ENCODE data around the gene GPC2. TPM values are rescaled to one million over a fixed set of nuclear protein-coding genes. Genes with fewer than 3 reads are reported as not detected.
"Not testable (repeated sequence)": the region's sequence is repeated elsewhere in the genome, so short reads cannot be mapped to it uniquely, and the experiment has no call there.

Gene GPC2
- total RNA-seq, 1 experiment from 2014 or later: 5.0 TPM

DNA sequence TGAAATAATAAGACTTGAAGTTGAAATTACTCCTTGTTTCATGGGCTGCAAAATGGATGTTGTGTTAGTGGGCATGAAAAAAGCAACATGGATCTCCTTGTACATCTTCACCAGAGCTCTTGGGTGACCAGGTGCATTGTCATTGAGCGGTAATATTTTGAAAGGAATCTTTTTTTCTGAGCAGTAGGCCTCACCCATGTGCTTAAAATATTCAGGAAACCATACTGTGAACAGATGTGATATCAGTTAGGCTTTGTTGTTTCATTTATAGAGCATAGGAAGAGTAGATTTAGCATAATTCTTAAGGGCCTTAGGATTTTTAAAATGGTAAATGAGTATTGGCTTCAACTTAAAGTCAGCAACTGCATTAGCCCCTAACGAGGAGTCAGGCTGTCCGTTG is 15.8 kb upstream of the GPC2 start:
- POLR2A ChIA-PET: no interaction called here
- Histone ChIP-seq H3K4me1 (no peaks in the 10 kb centered on the region), H3K27me3 (replicated peaks; ENCODE audit: control insufficient read depth, insufficient read depth, low read length) (no peaks in the 10 kb centered on the region), H3K4me3 (ENCODE audit: low read depth, low read length) (no peak overlapping the region), H3K36me3 (ENCODE audit: control insufficient read depth, insufficient read depth, low read length) (no peaks in the 10 kb centered on the region), H3K9me3 (no peaks in the 10 kb centered on the region)
- Mint-ChIP-seq H3K27me3 (ENCODE audit: insufficient read depth, unreplicated experiment) (no peaks in the 10 kb centered on the region), H3K9me3 (ENCODE audit: unreplicated experiment) (no peaks in the 10 kb centered on the region), H3K4me3 (ENCODE audit: unreplicated experiment) (no peak overlapping the region), H3K36me3 (ENCODE audit: insufficient read depth, unreplicated experiment) (peaks cover 9% of the 10 kb centered on the region), H3K4me1 (ENCODE audit: low read depth, unreplicated experiment) (peaks cover 15% of the 10 kb centered on the region), H3K27ac (ENCODE audit: unreplicated experiment) (no peak overlapping the region)
- no TSS peak for BruUV-seq (replicated peaks)
- CTCF ChIA-PET: no interaction called here
- no peak for TF ChIP-seq CTCF (IDR thresholded peaks at IDR 0.05; ENCODE audit: insufficient read depth in 1 of 2, low read depth in 1 of 2, low read length in 1 of 2, severe bottlenecking in 1 of 2, unreplicated experiment in 1 of 2)
- no peak for DNase-seq
- intact Hi-C loops (cut with micrococcal nuclease; ENCODE audit: unreplicated experiment): no loop called here

DNA sequence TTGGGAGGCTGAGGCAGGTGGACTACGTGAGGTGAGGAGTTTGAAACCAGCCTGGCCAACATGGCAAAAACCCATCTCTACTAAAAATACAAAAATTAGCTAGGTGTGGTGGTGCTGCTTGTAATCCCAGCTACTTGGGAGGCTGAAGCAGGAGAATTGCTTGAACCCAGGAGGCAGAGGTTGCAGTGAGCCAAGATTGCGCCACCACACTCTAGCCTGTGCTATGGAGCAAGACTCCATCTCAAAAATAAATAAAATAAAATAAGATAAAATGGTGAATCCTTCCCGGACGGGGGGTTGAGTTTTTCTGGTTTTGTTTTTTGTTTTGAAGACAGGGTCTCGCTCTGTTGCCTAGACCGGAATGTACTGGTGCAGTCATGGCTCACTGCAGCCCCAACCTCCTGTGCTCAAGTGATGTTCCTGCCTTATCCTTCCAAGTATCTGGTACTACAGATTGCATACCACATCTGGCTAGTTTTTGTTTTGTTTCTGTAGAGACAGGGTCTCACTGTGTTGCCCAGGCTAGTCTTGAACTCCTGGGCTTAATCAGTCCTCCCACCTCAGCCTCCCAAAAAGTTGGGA is 15.2 kb upstream of the GPC2 start:
- H3K4me3 Mint-ChIP-seq (ENCODE audit: unreplicated experiment); H3K36me3 Mint-ChIP-seq (ENCODE audit: insufficient read depth, unreplicated experiment); BruUV-seq (replicated peaks); H3K4me1 ChIP-seq; H3K27me3 ChIP-seq (replicated peaks; ENCODE audit: control insufficient read depth, insufficient read depth, low read length); POLR2A ChIA-PET; H3K27ac Mint-ChIP-seq (ENCODE audit: unreplicated experiment); H3K36me3 ChIP-seq (ENCODE audit: control insufficient read depth, insufficient read depth, low read length); DNase-seq; intact Hi-C loops (cut with micrococcal nuclease; ENCODE audit: unreplicated experiment); H3K9me3 Mint-ChIP-seq (ENCODE audit: unreplicated experiment); CTCF ChIA-PET; H3K27me3 Mint-ChIP-seq (ENCODE audit: insufficient read depth, unreplicated experiment); H3K4me3 ChIP-seq (ENCODE audit: low read depth, low read length); H3K9me3 ChIP-seq: not testable (repeated sequence)
- H3K4me1 Mint-ChIP-seq (ENCODE audit: low read depth, unreplicated experiment): peaks cover 15% of the 10 kb centered on the region

GRCh38 chr7:100191775-100192174 is 14.6 kb upstream of the GPC2 start:
- Histone ChIP-seq H3K36me3 (ENCODE audit: control insufficient read depth, insufficient read depth, low read length) (no peaks in the 10 kb centered on the region), H3K27me3 (replicated peaks; ENCODE audit: control insufficient read depth, insufficient read depth, low read length) (no peaks in the 10 kb centered on the region), H3K4me1 (no peaks in the 10 kb centered on the region), H3K9me3 (no peaks in the 10 kb centered on the region), H3K4me3 (ENCODE audit: low read depth, low read length) (no peak overlapping the region)
- Mint-ChIP-seq H3K9me3 (ENCODE audit: unreplicated experiment) (no peaks in the 10 kb centered on the region), H3K4me1 (ENCODE audit: low read depth, unreplicated experiment) (peaks cover 15% of the 10 kb centered on the region), H3K27me3 (ENCODE audit: insufficient read depth, unreplicated experiment) (no peaks in the 10 kb centered on the region), H3K27ac (ENCODE audit: unreplicated experiment) (no peak overlapping the region), H3K4me3 (ENCODE audit: unreplicated experiment) (no peak overlapping the region), H3K36me3 (ENCODE audit: insufficient read depth, unreplicated experiment) (peaks cover 9% of the 10 kb centered on the region)
- no peak for DNase-seq
- intact Hi-C loops (cut with micrococcal nuclease; ENCODE audit: unreplicated experiment): no loop called here
- POLR2A ChIA-PET: no interaction called here
- CTCF ChIA-PET: no interaction called here
- no TSS peak for BruUV-seq (replicated peaks)
- TF ChIP-seq CTCF (IDR thresholded peaks at IDR 0.05; ENCODE audit: insufficient read depth in 1 of 2, low read depth in 1 of 2, low read length in 1 of 2, severe bottlenecking in 1 of 2, unreplicated experiment in 1 of 2): no peak

All from Caco-2 (cell line).